IMR-90 (cell line): ENCODE measurements around the gene TNNC2.

Experiments
- BHLHE40 ChIP-seq: fragments of 150-350 bp; IDR thresholded peaks from 2 replicates; pipeline ENCODE4 v1.6.1; 2016; ENCODE audit warnings: mild to moderate bottlenecking, low read depth, low read length
- CTCF ChIP-seq: conservative IDR thresholded peaks from 2 replicates; pipeline ENCODE4 v1.5.1; 2012; ENCODE audit warnings: mild to moderate bottlenecking, low read depth, low read length, improper control_type of control experiment
- ELK1 ChIP-seq: fragments of 150-350 bp; IDR thresholded peaks from 2 replicates; pipeline ENCODE4 v1.6.1; 2016; ENCODE audit warnings: low read depth, mild to moderate bottlenecking, low read length, moderate library complexity, borderline replicate concordance
- FOS ChIP-seq: fragments of 150-350 bp; IDR thresholded peaks from 2 replicates; pipeline ENCODE4 v1.6.1; 2016; ENCODE audit warnings: low read depth, low read length
- MXI1 ChIP-seq: IDR thresholded peaks from 2 replicates; pipeline ENCODE4 v1.6.1; 2012; ENCODE audit warnings: low read depth, mild to moderate bottlenecking, low read length, moderate library complexity, borderline replicate concordance
- POLR2A ChIP-seq: IDR thresholded peaks from 2 replicates; pipeline ENCODE4 v1.6.1; 2012; ENCODE audit warnings: mild to moderate bottlenecking, low read depth, low read length
- RAD21 ChIP-seq: IDR thresholded peaks from 2 replicates; pipeline ENCODE4 v1.6.1; 2012; ENCODE audit warnings: low read length, improper control_type of control experiment
- RCOR1 ChIP-seq: IDR thresholded peaks from 2 replicates; pipeline ENCODE4 v1.6.1; 2012; ENCODE audit warnings: mild to moderate bottlenecking, low read length, improper control_type of control experiment; ENCODE audit not compliant: insufficient replicate concordance
- SMC3 ChIP-seq: fragments of 150-350 bp; IDR thresholded peaks from 2 replicates; pipeline ENCODE4 v1.6.1; 2016; ENCODE audit warnings: low read depth, mild to moderate bottlenecking, antibody characterized with exemption, low read length, moderate library complexity
- USF2 ChIP-seq: fragments of 150-350 bp; IDR thresholded peaks from 2 replicates; pipeline ENCODE4 v1.6.1; 2017; ENCODE audit warnings: mild to moderate bottlenecking, antibody characterized with exemption, low read length, low read depth

GRCh38 chr20:45863543-45864470 lies 36.7 kb upstream of the TNNC2 start:
- no peak for TF ChIP-seq POLR2A
- no peak for TF ChIP-seq CTCF
- no peak for TF ChIP-seq MXI1
- no peak for TF ChIP-seq SMC3
- no peak for TF ChIP-seq USF2
- TF ChIP-seq RAD21, result no peak
- no peak for TF ChIP-seq RCOR1
- TF ChIP-seq BHLHE40, result no peak
- no peak for TF ChIP-seq ELK1
- no peak for TF ChIP-seq FOS
